HepG2 (cell line): ENCODE measurements around the gene SARNP. TPM values are rescaled to one million over a fixed set of nuclear protein-coding genes. Genes with fewer than 3 reads are reported as not detected.

Source experiments
- FOXA1 ChIP-seq, 2 experiments: fragments of 450-650 bp in 1 of 2; sonication (generic) in 1 of 2; formaldehyde crosslinking in 1 of 2; IDR thresholded peaks; 2 replicates each; pipeline versions ENCODE4 v1.4.0 to v1.6.1; 2016 to 2020; ENCODE audit warnings: missing genetic modification reagents in 1 of 2
- NFE2 ChIP-seq: sonication (generic); formaldehyde crosslinking; IDR thresholded peaks from 2 replicates; pipeline ENCODE4 v1.4.0; 2020; ENCODE audit warnings: missing genetic modification reagents
- RBM22 ChIP-seq: fragments of 200-400 bp; formaldehyde crosslinking; optimal IDR thresholded peaks from 2 replicates; pipeline ENCODE3; 2017; ENCODE audit warnings: mild to moderate bottlenecking, low read length, moderate library complexity
- RFX3 ChIP-seq: IDR thresholded peaks from 2 replicates; pipeline ENCODE4 v1.6.1; 2016; ENCODE audit warnings: missing biosample characterization, missing genetic modification reagents
- ZBTB46 ChIP-seq: sonication (generic); formaldehyde crosslinking; IDR thresholded peaks from 2 replicates; pipeline ENCODE4 v1.4.0; 2020; ENCODE audit warnings: mild to moderate bottlenecking, missing genetic modification reagents, borderline replicate concordance
- polyA plus RNA-seq, 8 experiments: library from polyadenylated mRNA; depleted of rRNA in 3 of 8; stranded (reverse) in 7 of 8; unstranded in 1 of 8; fragments of >200 nt; fragmentation: Illumina TruSeq in 4 of 8; extraction: Trizol in 4 of 8; gene quantifications; 2 replicates each; pipeline versions ENCODE4 v1.2.1 to v1.2.3, GENCODE V29; 2011 to 2016; ENCODE audit warnings: low read depth in 4 of 8, missing spikeins in 1 of 8, mixed read lengths in 1 of 8; ENCODE audit not compliant: insufficient read depth in 1 of 8
- total RNA-seq, 5 experiments: library from RNA; depleted of rRNA; stranded (reverse); fragments of >200 nt; fragmentation: Illumina TruSeq; extraction: Trizol; gene quantifications; 2 replicates each; pipeline ENCODE4 v1.2.3, GENCODE V29; 2016; ENCODE audit warnings: low read depth in 1 of 5
- TF ChIP-seq, protein P1 (sequence below): sonication (generic); formaldehyde crosslinking; IDR thresholded peaks from 2 replicates; pipeline ENCODE4 v1.4.0; 2020; ENCODE audit warnings: missing genetic modification reagents
- TF ChIP-seq, protein P2 (sequence below): IDR thresholded peaks from 2 replicates; pipeline ENCODE4 v1.6.1; 2016; ENCODE audit warnings: low read depth

The SARNP gene
- total and polyA plus RNA-seq, 2 of the 13 experiments (the other 11 are each of a cell fraction or from before 2014, with no cell fraction given) = 59.0 to 95.4 TPM

GRCh38 chr12:55738123-55739024 is 79.2 kb downstream of the SARNP start (continued):
- TF ChIP-seq ZBTB46 (no peak), RBM22 (peak; percentile 86), NFE2 (CRISPR knock-in tag) (no peak), RFX3 (peak; percentile 81), FOXA1 (IDR thresholded peaks at IDR 0.05) (no peak), FOXA1 (CRISPR knock-in tag; IDR thresholded peaks at IDR 0.05) (no peak)
- TF ChIP-seq, protein P1, sequence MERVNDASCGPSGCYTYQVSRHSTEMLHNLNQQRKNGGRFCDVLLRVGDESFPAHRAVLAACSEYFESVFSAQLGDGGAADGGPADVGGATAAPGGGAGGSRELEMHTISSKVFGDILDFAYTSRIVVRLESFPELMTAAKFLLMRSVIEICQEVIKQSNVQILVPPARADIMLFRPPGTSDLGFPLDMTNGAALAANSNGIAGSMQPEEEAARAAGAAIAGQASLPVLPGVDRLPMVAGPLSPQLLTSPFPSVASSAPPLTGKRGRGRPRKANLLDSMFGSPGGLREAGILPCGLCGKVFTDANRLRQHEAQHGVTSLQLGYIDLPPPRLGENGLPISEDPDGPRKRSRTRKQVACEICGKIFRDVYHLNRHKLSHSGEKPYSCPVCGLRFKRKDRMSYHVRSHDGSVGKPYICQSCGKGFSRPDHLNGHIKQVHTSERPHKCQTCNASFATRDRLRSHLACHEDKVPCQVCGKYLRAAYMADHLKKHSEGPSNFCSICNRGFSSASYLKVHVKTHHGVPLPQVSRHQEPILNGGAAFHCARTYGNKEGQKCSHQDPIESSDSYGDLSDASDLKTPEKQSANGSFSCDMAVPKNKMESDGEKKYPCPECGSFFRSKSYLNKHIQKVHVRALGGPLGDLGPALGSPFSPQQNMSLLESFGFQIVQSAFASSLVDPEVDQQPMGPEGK (CRISPR knock-in tag) = 0 out of 2 replicates have a peak, but pooled peaks have one; percentile 27
- TF ChIP-seq, protein P2, sequence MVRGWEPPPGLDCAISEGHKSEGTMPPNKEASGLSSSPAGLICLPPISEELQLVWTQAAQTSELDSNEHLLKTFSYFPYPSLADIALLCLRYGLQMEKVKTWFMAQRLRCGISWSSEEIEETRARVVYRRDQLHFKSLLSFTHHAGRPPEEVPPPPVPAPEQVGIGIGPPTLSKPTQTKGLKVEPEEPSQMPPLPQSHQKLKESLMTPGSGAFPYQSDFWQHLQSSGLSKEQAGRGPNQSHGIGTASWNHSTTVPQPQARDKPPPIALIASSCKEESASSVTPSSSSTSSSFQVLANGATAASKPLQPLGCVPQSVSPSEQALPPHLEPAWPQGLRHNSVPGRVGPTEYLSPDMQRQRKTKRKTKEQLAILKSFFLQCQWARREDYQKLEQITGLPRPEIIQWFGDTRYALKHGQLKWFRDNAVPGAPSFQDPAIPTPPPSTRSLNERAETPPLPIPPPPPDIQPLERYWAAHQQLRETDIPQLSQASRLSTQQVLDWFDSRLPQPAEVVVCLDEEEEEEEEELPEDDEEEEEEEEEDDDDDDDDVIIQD (CRISPR knock-in tag) = 0 out of 2 replicates have a peak, but pooled peaks have one; percentile 11
